ENCODE results near the gene SLFN12. TPM values are rescaled to one million over a fixed set of nuclear protein-coding genes. Genes with fewer than 3 reads are reported as not detected.

Gene SLFN12
- total RNA-seq, 4 donors from 2014 or later: 11.1 to 15.0 (median 14.6) TPM

DNA sequence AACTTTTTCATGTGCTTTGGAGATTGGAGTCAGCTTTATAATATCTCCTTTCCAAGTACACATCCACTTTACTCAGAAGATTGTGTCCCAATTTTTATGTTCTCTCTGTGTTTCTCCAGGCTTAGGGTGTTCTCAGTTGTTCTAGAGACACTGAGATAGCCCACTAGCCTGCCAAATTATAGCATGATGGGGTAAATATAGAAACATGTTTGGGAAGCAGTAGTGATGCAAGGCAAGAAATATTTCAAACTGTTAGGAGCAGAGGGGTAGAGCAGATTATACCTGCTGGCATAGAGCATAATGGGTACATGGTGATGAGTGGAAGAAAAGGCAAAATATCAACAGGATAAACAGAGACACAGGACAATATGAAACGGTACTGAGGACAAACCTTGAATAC, 71.3 kb downstream of the SLFN12 start:
- TF ChIP-seq, protein P1, sequence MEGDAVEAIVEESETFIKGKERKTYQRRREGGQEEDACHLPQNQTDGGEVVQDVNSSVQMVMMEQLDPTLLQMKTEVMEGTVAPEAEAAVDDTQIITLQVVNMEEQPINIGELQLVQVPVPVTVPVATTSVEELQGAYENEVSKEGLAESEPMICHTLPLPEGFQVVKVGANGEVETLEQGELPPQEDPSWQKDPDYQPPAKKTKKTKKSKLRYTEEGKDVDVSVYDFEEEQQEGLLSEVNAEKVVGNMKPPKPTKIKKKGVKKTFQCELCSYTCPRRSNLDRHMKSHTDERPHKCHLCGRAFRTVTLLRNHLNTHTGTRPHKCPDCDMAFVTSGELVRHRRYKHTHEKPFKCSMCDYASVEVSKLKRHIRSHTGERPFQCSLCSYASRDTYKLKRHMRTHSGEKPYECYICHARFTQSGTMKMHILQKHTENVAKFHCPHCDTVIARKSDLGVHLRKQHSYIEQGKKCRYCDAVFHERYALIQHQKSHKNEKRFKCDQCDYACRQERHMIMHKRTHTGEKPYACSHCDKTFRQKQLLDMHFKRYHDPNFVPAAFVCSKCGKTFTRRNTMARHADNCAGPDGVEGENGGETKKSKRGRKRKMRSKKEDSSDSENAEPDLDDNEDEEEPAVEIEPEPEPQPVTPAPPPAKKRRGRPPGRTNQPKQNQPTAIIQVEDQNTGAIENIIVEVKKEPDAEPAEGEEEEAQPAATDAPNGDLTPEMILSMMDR (IDR thresholded peaks at IDR 0.05; ENCODE audit: low read depth): no peak

Small RNAs within 50 kb of the gene (small RNA-seq; reads per million reads assigned to genes)
- gene AC060766.3: not detected
- gene AC060766.5: not detected

Other genes starting within 250 kb of the SLFN12 start
- gene SLC35G3, start 238.1 kb downstream of the SLFN12 start, total RNA-seq: not detected
- gene SLFN5, start 189.4 kb downstream of the SLFN12 start, total RNA-seq: 10 to 100 TPM; 38.8 to 55.6 (median 39.2) TPM
- 10 to 100 TPM; 53.7 to 79.6 (median 61.8) TPM for gene SLFN11, start 58.9 kb downstream of the SLFN12 start, total RNA-seq
- 1 to 10 TPM; 3.1 to 9.6 (median 5.8) TPM for gene SLFN13, start 16.3 kb upstream of the SLFN12 start, total RNA-seq
- gene SLFN12L, start 105.2 kb upstream of the SLFN12 start, total RNA-seq: 10 to 100 TPM in 1 of 4 donors, 1 to 10 TPM in 3; 2.9 to 20.5 (median 4.1) TPM
- gene SLFN14, start 128.3 kb upstream of the SLFN12 start, total RNA-seq: not detected
- gene PEX12, start 146.1 kb upstream of the SLFN12 start, total RNA-seq: 1 to 10 TPM; 4.0 to 6.5 (median 5.9) TPM
- 10 to 100 TPM; 62.0 to 77.2 (median 70.1) TPM for gene AP2B1, start 154.8 kb upstream of the SLFN12 start, total RNA-seq

Data from subcutaneous adipose tissue (tissue), 4 donors.